ENCODE measurements around the gene TNNT2. TPM values are rescaled to one million over a fixed set of nuclear protein-coding genes. Genes with fewer than 3 reads are reported as not detected.

TNNT2 gene
- total and polyA plus RNA-seq, 2 of the 4 experiments (the other 2 are of a cell fraction) = 0.18 to 1.2 TPM

GRCh38 chr1:201355471-201355870 is 22.0 kb downstream of the TNNT2 start:
- intact Hi-C loops (cut with micrococcal nuclease) (no loop called here), dilution Hi-C loops (cut with HindIII; ENCODE audit: low sequenced_read_pairs, unreplicated experiment) (no loop called here), in situ Hi-C loops (cut with MboI; ENCODE audit: low sequenced_read_pairs) (no loop called here)
- Histone ChIP-seq H3K4ac (ENCODE audit: low read depth, low read length) (no peak overlapping the region), H4K5ac (ENCODE audit: low read depth, low read length) (no peak overlapping the region), H4K20me1 (ENCODE audit: insufficient read depth, low read length) (no peaks in the 10 kb centered on the region; the same call in 1 of the 2 replicates), H3K18ac (ENCODE audit: low read depth, low read length) (no peak overlapping the region), H2BK20ac (ENCODE audit: low read depth, low read length) (no peak overlapping the region), H2AK5ac (ENCODE audit: low read depth, low read length) (no peak overlapping the region), H2AFZ (replicated peaks; ENCODE audit: low read length, poor library complexity) (no peak overlapping the region), H3K9me3 (ENCODE audit: control insufficient read depth, insufficient read depth, low read length) (no peaks in the 10 kb centered on the region), H2AK9ac (replicated peaks; ENCODE audit: low read depth, low read length, poor library complexity) (no peak overlapping the region), H3K79me1 (ENCODE audit: low read depth in 1 of 2, low read length in 2 of 2) (no peaks in the 10 kb centered on the region), H3K9ac (ENCODE audit: low read depth, low read length) (no peak overlapping the region), H2BK120ac (ENCODE audit: low read depth, low read length) (no peak overlapping the region), H3K14ac (replicated peaks; ENCODE audit: low read depth, low read length) (no peak overlapping the region), H3K9me1 (ENCODE audit: insufficient read depth, low read length) (no peaks in the 10 kb centered on the region), H3K23ac (ENCODE audit: low read depth, low read length) (no peak overlapping the region), H3K27me3 (ENCODE audit: control insufficient read depth, insufficient read depth, low read length) (peaks cover 75% of the 10 kb centered on the region), H3K4me3 (ENCODE audit: insufficient read depth, low read depth, low read length) (no peak overlapping the region), H2BK15ac (ENCODE audit: low read depth, low read length) (no peak overlapping the region), H4K91ac (ENCODE audit: insufficient read depth, low read depth, low read length) (no peak overlapping the region), H3K36me3 (ENCODE audit: control insufficient read depth, insufficient read depth, low read length) (no peaks in the 10 kb centered on the region), H2BK5ac (ENCODE audit: low read depth, low read length, poor library complexity, severe bottlenecking) (no peak overlapping the region), H3K4me2 (ENCODE audit: low read depth, low read length) (no peak overlapping the region), H3K56ac (ENCODE audit: extremely low read depth, insufficient read depth, low read length) (no peak overlapping the region), H4K8ac (ENCODE audit: low read depth in 2 of 2, low read length in 2 of 2) (no peak overlapping the region), H3K4me1 (ENCODE audit: control insufficient read depth, insufficient read depth, low read length) (no peaks in the 10 kb centered on the region), H3K27ac (ENCODE audit: insufficient read depth, low read length) (no peak overlapping the region)
- no peak for TF ChIP-seq FOS (IDR thresholded peaks at IDR 0.05; ENCODE audit: low read depth, low read length)
- no peak for TF ChIP-seq ELK1 (IDR thresholded peaks at IDR 0.05; ENCODE audit: borderline replicate concordance, low read depth, low read length)
- no peak for TF ChIP-seq NFE2L2 (IDR thresholded peaks at IDR 0.05; ENCODE audit: low read depth, low read length)
- TF ChIP-seq CEBPB (IDR thresholded peaks at IDR 0.05; ENCODE audit: low read depth, low read length) = no peak
- POLR2A ChIA-PET (ENCODE audit: unreplicated experiment) = no interaction called here
- no peak for DNase-seq
- no peak for ATAC-seq (ENCODE audit: low read depth)
- WGBS, 2 experiments (ENCODE audit: extremely low coverage in 2 of 2, insufficient read length in 1 of 2) = 80% methylated on average over 3 of the region's 7 CpGs; no CpG with 5 or more reads in 1 of the 2 experiments
- BruUV-seq (replicated peaks) = no TSS peak
- CTCF ChIA-PET = interaction anchor here (0.9 kb wide), 1 partner anchor 9 kb away, joined by 4 read pairs; no protein-coding TSS in a partner anchor

All from IMR-90 (cell line).